ENCODE results near the gene PLEKHS1. TPM values are rescaled to one million over a fixed set of nuclear protein-coding genes. Genes with fewer than 3 reads are reported as not detected.

The PLEKHS1 gene
- not detected for total RNA-seq

GRCh38 chr10:113751181-113751732 lies at the start of gene PLEKHS1:
Gene PLEKHS1, plus strand, starts transcription at chr10:113751682. Its CDS starts 3,596 bp downstream, at chr10:113755278.
- no peaks in the 10 kb centered on the region for H3K36me3 Mint-ChIP-seq (ENCODE audit: low read depth)
- no peak within 1 kb of the TSS for H3K4me3 Mint-ChIP-seq
- no peaks in the 10 kb centered on the region for H3K4me1 Mint-ChIP-seq
- no peak within 1 kb of the TSS for H3K27ac Mint-ChIP-seq
- H3K9me3 Mint-ChIP-seq, result no peaks in the 10 kb centered on the region
- ATAC-seq (replicated peaks), result no peak
- H3K27me3 Mint-ChIP-seq, result peaks cover 22% of the 10 kb centered on the region

GRCh38 chr10:113704637-113705343 lies 46.7 kb upstream of the PLEKHS1 start:
- no peak for ATAC-seq (replicated peaks)
- Mint-ChIP-seq H3K4me1 (peaks cover 15% of the 10 kb centered on the region), H3K4me3 (no peak overlapping the region), H3K27me3 (no peaks in the 10 kb centered on the region), H3K36me3 (ENCODE audit: low read depth) (peaks cover 30% of the 10 kb centered on the region), H3K9me3 (no peaks in the 10 kb centered on the region), H3K27ac (no peak overlapping the region)

GRCh38 chr10:113705344-113705652 lies 46.2 kb upstream of the PLEKHS1 start:
- no peak overlapping the region for H3K4me3 Mint-ChIP-seq
- no peaks in the 10 kb centered on the region for H3K9me3 Mint-ChIP-seq
- peaks cover 15% of the 10 kb centered on the region for H3K4me1 Mint-ChIP-seq
- H3K36me3 Mint-ChIP-seq (ENCODE audit: low read depth), result peaks cover 25% of the 10 kb centered on the region
- no peaks in the 10 kb centered on the region for H3K27me3 Mint-ChIP-seq
- no peak for ATAC-seq (replicated peaks)
- H3K27ac Mint-ChIP-seq, result peak overlapping the region; percentile 28

- Mint-ChIP-seq H3K27ac (peak overlapping the region; percentile 37), H3K36me3 (ENCODE audit: low read depth) (peaks cover 11% of the 10 kb centered on the region)
Observed at GRCh38 chr10:113706623-113707022, 44.9 kb upstream of the PLEKHS1 start.

GRCh38 chr10:113708640-113709039 lies 42.8 kb upstream of the PLEKHS1 start:
- ATAC-seq (replicated peaks), result no peak
- Mint-ChIP-seq H3K27ac (peak overlapping the region; percentile 34), H3K4me3 (no peak overlapping the region), H3K27me3 (no peaks in the 10 kb centered on the region), H3K36me3 (ENCODE audit: low read depth) (peaks cover 6% of the 10 kb centered on the region), H3K4me1 (peaks cover 15% of the 10 kb centered on the region), H3K9me3 (no peaks in the 10 kb centered on the region)

More at GRCh38 chr10:113706623-113707022, 44.9 kb upstream of the PLEKHS1 start:
- Mint-ChIP-seq H3K9me3 (no peaks in the 10 kb centered on the region), H3K4me3 (peak overlapping the region; percentile 4), H3K27me3 (no peaks in the 10 kb centered on the region), H3K4me1 (peaks cover 15% of the 10 kb centered on the region)
- ATAC-seq (replicated peaks), result peak; percentile 63

- Mint-ChIP-seq H3K36me3 (ENCODE audit: low read depth) (peaks cover 12% of the 10 kb centered on the region), H3K27ac (peak overlapping the region; percentile 34), H3K4me1 (peaks cover 15% of the 10 kb centered on the region), H3K9me3 (no peaks in the 10 kb centered on the region), H3K27me3 (no peaks in the 10 kb centered on the region), H3K4me3 (no peak overlapping the region)
- no peak for ATAC-seq (replicated peaks)
Observed at GRCh38 chr10:113709221-113709838, 42.2 kb upstream of the PLEKHS1 start.

- H3K9me3 Mint-ChIP-seq, result no peaks in the 10 kb centered on the region
- no peaks in the 10 kb centered on the region for H3K27me3 Mint-ChIP-seq
- ATAC-seq (replicated peaks), result no peak
- peaks cover 18% of the 10 kb centered on the region for H3K36me3 Mint-ChIP-seq (ENCODE audit: low read depth)
- no peak overlapping the region for H3K27ac Mint-ChIP-seq
- H3K4me3 Mint-ChIP-seq, result no peak overlapping the region
- peaks cover 15% of the 10 kb centered on the region for H3K4me1 Mint-ChIP-seq
Observed at GRCh38 chr10:113711142-113711541, 40.3 kb upstream of the PLEKHS1 start.

GRCh38 chr10:113712024-113712423 lies 39.5 kb upstream of the PLEKHS1 start:
- H3K27me3 Mint-ChIP-seq, result no peaks in the 10 kb centered on the region
- no peak for ATAC-seq (replicated peaks)
- H3K9me3 Mint-ChIP-seq, result no peaks in the 10 kb centered on the region
- H3K36me3 Mint-ChIP-seq (ENCODE audit: low read depth), result peaks cover 18% of the 10 kb centered on the region
- peaks cover 9% of the 10 kb centered on the region for H3K4me1 Mint-ChIP-seq
- no peak overlapping the region for H3K4me3 Mint-ChIP-seq
- no peak overlapping the region for H3K27ac Mint-ChIP-seq

GRCh38 chr10:113712755-113713639 lies 38.5 kb upstream of the PLEKHS1 start:
- no peak overlapping the region for H3K4me3 Mint-ChIP-seq
- peaks cover 4% of the 10 kb centered on the region for H3K4me1 Mint-ChIP-seq
- H3K9me3 Mint-ChIP-seq, result no peaks in the 10 kb centered on the region
- no peak overlapping the region for H3K27ac Mint-ChIP-seq
- ATAC-seq (replicated peaks), result no peak
- H3K27me3 Mint-ChIP-seq, result no peaks in the 10 kb centered on the region
- peaks cover 21% of the 10 kb centered on the region for H3K36me3 Mint-ChIP-seq (ENCODE audit: low read depth)

- Mint-ChIP-seq H3K36me3 (ENCODE audit: low read depth) (peaks cover 24% of the 10 kb centered on the region), H3K4me3 (no peak overlapping the region), H3K4me1 (peaks cover 4% of the 10 kb centered on the region), H3K9me3 (no peaks in the 10 kb centered on the region), H3K27me3 (no peaks in the 10 kb centered on the region), H3K27ac (no peak overlapping the region)
- no peak for ATAC-seq (replicated peaks)
Observed at GRCh38 chr10:113713640-113713982, 37.9 kb upstream of the PLEKHS1 start.

GRCh38 chr10:113716109-113716910 lies 35.2 kb upstream of the PLEKHS1 start:
- Mint-ChIP-seq H3K27me3 (no peaks in the 10 kb centered on the region), H3K36me3 (ENCODE audit: low read depth) (peaks cover 42% of the 10 kb centered on the region), H3K9me3 (no peaks in the 10 kb centered on the region), H3K4me1 (no peaks in the 10 kb centered on the region), H3K4me3 (no peak overlapping the region), H3K27ac (no peak overlapping the region)
- no peak for ATAC-seq (replicated peaks)

GRCh38 chr10:113718969-113719822 lies 32.3 kb upstream of the PLEKHS1 start:
- no peak overlapping the region for H3K27ac Mint-ChIP-seq
- no peaks in the 10 kb centered on the region for H3K4me1 Mint-ChIP-seq
- H3K4me3 Mint-ChIP-seq, result no peak overlapping the region
- no peaks in the 10 kb centered on the region for H3K27me3 Mint-ChIP-seq
- peaks cover 63% of the 10 kb centered on the region for H3K36me3 Mint-ChIP-seq (ENCODE audit: low read depth)
- no peak for ATAC-seq (replicated peaks)
- H3K9me3 Mint-ChIP-seq, result no peaks in the 10 kb centered on the region

- H3K36me3 Mint-ChIP-seq (ENCODE audit: low read depth), result peaks cover 73% of the 10 kb centered on the region
- H3K9me3 Mint-ChIP-seq, result no peaks in the 10 kb centered on the region
- no peaks in the 10 kb centered on the region for H3K4me1 Mint-ChIP-seq
- no peak overlapping the region for H3K27ac Mint-ChIP-seq
- ATAC-seq (replicated peaks), result no peak
- no peaks in the 10 kb centered on the region for H3K27me3 Mint-ChIP-seq
- H3K4me3 Mint-ChIP-seq, result no peak overlapping the region
Observed at GRCh38 chr10:113720386-113720785, 31.1 kb upstream of the PLEKHS1 start.
